Articular chondrocyte of knee joint (primary cell): Measurements from ENCODE around the gene ZNF462. TPM values are rescaled to one million over a fixed set of nuclear protein-coding genes. Genes with fewer than 3 reads are reported as not detected.

ENCODE experiments used
- small RNA-seq: library from RNA; depleted of rRNA; stranded (forward); fragments of <200 nt; gene quantifications from one replicate; pipeline ENCODE3, GENCODE V24; 2012
- total RNA-seq: library from RNA; depleted of rRNA; stranded (reverse); fragments of >200 nt; gene quantifications from 2 replicates; pipeline ENCODE4 v1.2.3, GENCODE V29; 2012

Gene ZNF462, protein sequence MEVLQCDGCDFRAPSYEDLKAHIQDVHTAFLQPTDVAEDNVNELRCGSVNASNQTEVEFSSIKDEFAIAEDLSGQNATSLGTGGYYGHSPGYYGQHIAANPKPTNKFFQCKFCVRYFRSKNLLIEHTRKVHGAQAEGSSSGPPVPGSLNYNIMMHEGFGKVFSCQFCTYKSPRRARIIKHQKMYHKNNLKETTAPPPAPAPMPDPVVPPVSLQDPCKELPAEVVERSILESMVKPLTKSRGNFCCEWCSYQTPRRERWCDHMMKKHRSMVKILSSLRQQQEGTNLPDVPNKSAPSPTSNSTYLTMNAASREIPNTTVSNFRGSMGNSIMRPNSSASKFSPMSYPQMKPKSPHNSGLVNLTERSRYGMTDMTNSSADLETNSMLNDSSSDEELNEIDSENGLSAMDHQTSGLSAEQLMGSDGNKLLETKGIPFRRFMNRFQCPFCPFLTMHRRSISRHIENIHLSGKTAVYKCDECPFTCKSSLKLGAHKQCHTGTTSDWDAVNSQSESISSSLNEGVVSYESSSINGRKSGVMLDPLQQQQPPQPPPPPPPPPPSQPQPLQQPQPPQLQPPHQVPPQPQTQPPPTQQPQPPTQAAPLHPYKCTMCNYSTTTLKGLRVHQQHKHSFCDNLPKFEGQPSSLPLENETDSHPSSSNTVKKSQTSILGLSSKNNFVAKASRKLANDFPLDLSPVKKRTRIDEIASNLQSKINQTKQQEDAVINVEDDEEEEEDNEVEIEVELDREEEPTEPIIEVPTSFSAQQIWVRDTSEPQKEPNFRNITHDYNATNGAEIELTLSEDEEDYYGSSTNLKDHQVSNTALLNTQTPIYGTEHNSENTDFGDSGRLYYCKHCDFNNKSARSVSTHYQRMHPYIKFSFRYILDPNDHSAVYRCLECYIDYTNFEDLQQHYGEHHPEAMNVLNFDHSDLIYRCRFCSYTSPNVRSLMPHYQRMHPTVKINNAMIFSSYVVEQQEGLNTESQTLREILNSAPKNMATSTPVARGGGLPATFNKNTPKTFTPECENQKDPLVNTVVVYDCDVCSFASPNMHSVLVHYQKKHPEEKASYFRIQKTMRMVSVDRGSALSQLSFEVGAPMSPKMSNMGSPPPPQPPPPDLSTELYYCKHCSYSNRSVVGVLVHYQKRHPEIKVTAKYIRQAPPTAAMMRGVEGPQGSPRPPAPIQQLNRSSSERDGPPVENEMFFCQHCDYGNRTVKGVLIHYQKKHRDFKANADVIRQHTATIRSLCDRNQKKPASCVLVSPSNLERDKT (N-terminal part only)
- total RNA-seq = 13.5 and 18.9 TPM in 2 replicates

DNA sequence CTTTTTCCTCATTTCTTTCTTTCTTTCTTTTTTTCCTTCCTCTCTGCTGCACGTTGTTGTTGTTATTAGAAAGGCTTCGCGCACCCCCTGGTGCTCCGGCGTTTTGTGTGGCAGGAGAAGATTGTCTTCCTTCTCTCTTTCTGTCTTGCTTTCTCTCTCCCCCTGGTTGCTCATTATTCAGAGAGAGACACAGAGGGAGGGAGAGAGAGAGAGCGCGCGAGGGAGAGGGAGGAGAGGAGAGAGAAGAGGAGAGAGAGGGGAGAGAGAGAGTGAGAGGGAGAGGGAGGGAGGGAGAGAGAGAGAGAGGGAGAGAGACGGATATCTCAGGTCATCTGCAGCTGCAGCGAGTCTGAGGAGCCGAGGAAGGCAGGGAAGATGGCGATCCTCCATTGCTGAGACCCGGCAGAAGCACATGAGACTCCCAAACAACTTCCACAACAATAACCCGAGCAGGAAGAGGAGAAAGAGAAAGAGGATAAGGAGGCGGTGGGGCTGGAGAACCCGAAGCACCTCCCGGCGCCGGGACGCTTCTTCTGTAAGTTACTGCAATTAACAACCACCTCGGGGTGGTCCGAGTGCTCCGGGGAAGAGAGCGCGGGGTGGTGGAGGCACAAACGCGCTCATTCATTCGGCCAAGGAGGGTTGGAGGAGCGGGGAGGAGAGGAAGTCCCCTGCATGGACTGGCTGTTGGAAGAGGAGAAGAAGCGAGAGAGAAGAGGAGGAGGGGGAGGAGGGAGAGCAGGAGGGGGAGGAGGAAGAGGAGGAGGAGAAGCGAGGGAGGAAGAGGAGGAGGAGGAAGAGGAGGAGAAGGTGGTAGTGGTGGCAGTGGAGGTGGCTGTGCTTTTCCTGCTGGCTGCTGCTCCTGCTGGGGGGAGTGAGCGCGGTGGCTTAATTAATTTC, at the start of gene ZNF462:
TSS of gene ZNF462 (plus strand) at position 346 of the 900 bp plus-strand sequence. CDS start 60,218 bp downstream, outside the sequence.

Small RNAs within 50 kb of the gene (small RNA-seq; reads per million reads assigned to genes)
- gene RNA5SP292 = not detected
